DOHH2 (cell line): ENCODE data around the gene GNB1L.

Experiments
- H3F3A ChIP-seq: fragments of 200-600 bp; sonication (generic), shearing (Covaris generic); 2 replicates; pipeline ENCODE4 v1.6.0; 2016; ENCODE audit warnings: antibody characterized with exemption, mild to moderate bottlenecking; ENCODE audit not compliant: control insufficient read depth, insufficient read depth
- H3K27ac ChIP-seq: fragments of 200-600 bp; sonication (generic); 2 replicates; pipeline ENCODE4 v1.5.1; 2014; ENCODE audit warnings: low read depth, mild to moderate bottlenecking, low read length, moderate library complexity
- H3K27me3 ChIP-seq: fragments of 200-600 bp; sonication (generic); 2 replicates; pipeline ENCODE4 v1.6.1; 2014; ENCODE audit warnings: mild to moderate bottlenecking, low read length, mixed read lengths; ENCODE audit not compliant: control insufficient read depth
- H3K36me3 ChIP-seq: fragments of 200-600 bp; sonication (generic); 2 replicates; pipeline ENCODE4 v1.6.1; 2014; ENCODE audit warnings: mild to moderate bottlenecking, low read length, moderate library complexity, mixed read lengths; ENCODE audit not compliant: control insufficient read depth
- H3K4me1 ChIP-seq: fragments of 200-600 bp; sonication (generic); 2 replicates; pipeline ENCODE4 v1.6.1; 2014; ENCODE audit warnings: mild to moderate bottlenecking, low read length, mixed read lengths; ENCODE audit not compliant: control insufficient read depth
- H3K4me2 ChIP-seq: fragments of 200-600 bp; sonication (generic); 2 replicates; pipeline ENCODE4 v1.6.0; 2014; ENCODE audit warnings: mild to moderate bottlenecking, low read length, moderate library complexity
- H3K4me3 ChIP-seq: fragments of 200-600 bp; sonication (generic); 2 replicates; pipeline ENCODE4 v1.5.1; 2014; ENCODE audit warnings: mild to moderate bottlenecking, low read length, mixed read lengths
- H3K79me2 ChIP-seq: fragments of 200-600 bp; sonication (generic); 2 replicates; pipeline ENCODE4 v1.6.1; 2014; ENCODE audit warnings: mild to moderate bottlenecking, low read length, mixed read lengths; ENCODE audit not compliant: control insufficient read depth
- H3K9me2 ChIP-seq: fragments of 200-600 bp; sonication (generic); replicated peaks from 2 replicates; pipeline ENCODE4 v1.6.1; 2014; ENCODE audit warnings: mild to moderate bottlenecking, low read length, mixed read lengths; ENCODE audit not compliant: control insufficient read depth
- H3K9me3 ChIP-seq: fragments of 200-600 bp; sonication (generic); 2 replicates; pipeline ENCODE4 v1.6.1; 2014; ENCODE audit warnings: antibody characterized with exemption, low read length, mixed read lengths; ENCODE audit not compliant: control insufficient read depth, insufficient read depth
- H4K20me1 ChIP-seq: fragments of 200-600 bp; sonication (generic); 2 replicates; pipeline ENCODE4 v1.6.0; 2014; ENCODE audit warnings: low read depth, mild to moderate bottlenecking, antibody characterized with exemption, low read length, moderate library complexity; ENCODE audit not compliant: control insufficient read depth, insufficient read depth
- CTCF ChIP-seq: fragments of 200-600 bp; sonication (generic); IDR thresholded peaks from one replicate; pipeline ENCODE4 v1.5.1; 2014; ENCODE audit warnings: antibody characterized with exemption, mild to moderate bottlenecking, low read depth, low read length; ENCODE audit not compliant: poor library complexity, severe bottlenecking
- EZH2phosphoT487 ChIP-seq: fragments of 200-600 bp; sonication (generic); IDR thresholded peaks from 2 replicates; pipeline ENCODE4 v1.6.1; 2017; ENCODE audit warnings: borderline replicate concordance, mild to moderate bottlenecking, antibody characterized with exemption, low read length, moderate library complexity, mixed read lengths

The GNB1L gene

GRCh38 chr22:19877626-19878339, 23.1 kb upstream of the GNB1L start:
- no peaks in the 10 kb centered on the region for H3K27me3 ChIP-seq
- no peak overlapping the region for H3K27ac ChIP-seq
- peaks cover 2% of the 10 kb centered on the region; the same call in 1 of the 2 replicates for H3K4me1 ChIP-seq
- no peaks in the 10 kb centered on the region for H3K79me2 ChIP-seq
- TF ChIP-seq EZH2phosphoT487 (no peak), CTCF (no peak)
- no peaks in the 10 kb centered on the region for H4K20me1 ChIP-seq
- H3K4me2 ChIP-seq = no peak overlapping the region
- no peak overlapping the region for H3K4me3 ChIP-seq
- H3F3A ChIP-seq = no peaks in the 10 kb centered on the region
- no peaks in the 10 kb centered on the region for H3K9me2 ChIP-seq
- no peaks in the 10 kb centered on the region for H3K9me3 ChIP-seq
- H3K36me3 ChIP-seq = no peaks in the 10 kb centered on the region

DNA sequence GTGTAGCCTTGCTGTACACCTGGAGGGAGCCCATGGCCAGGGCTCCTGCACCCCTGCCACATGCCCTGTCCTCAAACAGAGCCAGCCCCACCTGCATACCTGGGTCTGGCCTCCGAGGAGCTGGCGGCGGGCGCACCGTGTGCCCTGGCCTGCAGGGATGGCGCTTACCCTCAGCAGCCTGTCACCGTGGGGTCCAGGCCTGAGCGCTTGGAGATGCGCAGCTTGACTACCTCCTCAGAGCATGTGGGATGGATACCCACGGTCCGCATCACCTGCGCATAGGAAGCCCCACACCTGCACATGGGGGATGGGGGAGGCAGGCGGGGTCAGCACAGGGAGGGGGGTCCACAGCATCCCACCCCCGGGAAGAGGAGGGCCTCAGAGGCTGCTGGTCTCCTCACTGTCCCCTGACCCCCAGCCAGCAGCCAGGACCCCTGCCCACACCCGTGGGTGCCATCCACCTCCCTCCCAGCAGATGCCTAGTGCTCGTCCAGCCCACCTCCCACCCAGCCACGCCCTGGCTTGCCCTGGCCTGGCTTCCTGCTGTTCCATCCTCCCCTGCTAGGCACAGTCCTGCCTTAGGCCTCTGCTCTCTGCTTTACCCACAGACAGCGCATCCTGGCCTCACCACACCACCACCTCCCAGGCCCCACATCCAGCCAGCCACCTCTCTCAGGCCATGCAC, 22.4 kb upstream of the GNB1L start:
- Histone ChIP-seq H3K4me3 (no peak overlapping the region), H3K4me1 (peaks cover 5% of the 10 kb centered on the region; the same call in 1 of the 2 replicates), H4K20me1 (no peaks in the 10 kb centered on the region), H3K4me2 (no peak overlapping the region), H3F3A (no peaks in the 10 kb centered on the region), H3K9me2 (no peaks in the 10 kb centered on the region), H3K9me3 (no peaks in the 10 kb centered on the region), H3K79me2 (no peaks in the 10 kb centered on the region), H3K27me3 (no peaks in the 10 kb centered on the region), H3K36me3 (no peaks in the 10 kb centered on the region), H3K27ac (no peak overlapping the region)
- TF ChIP-seq EZH2phosphoT487 (no peak), CTCF (no peak)

GRCh38 chr22:19876314-19876940, 21.8 kb upstream of the GNB1L start:
- no peaks in the 10 kb centered on the region for H3F3A ChIP-seq
- H4K20me1 ChIP-seq = no peaks in the 10 kb centered on the region
- H3K4me2 ChIP-seq = no peak overlapping the region
- TF ChIP-seq CTCF = no peak
- TF ChIP-seq EZH2phosphoT487 = no peak
- no peaks in the 10 kb centered on the region for H3K27me3 ChIP-seq
- no peaks in the 10 kb centered on the region for H3K9me2 ChIP-seq
- H3K4me3 ChIP-seq = no peak overlapping the region
- no peaks in the 10 kb centered on the region for H3K79me2 ChIP-seq
- no peaks in the 10 kb centered on the region for H3K9me3 ChIP-seq
- H3K27ac ChIP-seq = no peak overlapping the region
- H3K36me3 ChIP-seq = no peaks in the 10 kb centered on the region
- peaks cover 5% of the 10 kb centered on the region; the same call in 1 of the 2 replicates for H3K4me1 ChIP-seq
